Smooth muscle cell (in vitro differentiated cells): ENCODE data around the gene CCDC200. TPM values are rescaled to one million over a fixed set of nuclear protein-coding genes. Genes with fewer than 3 reads are reported as not detected.

Experiments used
- DNase-seq: peaks from one replicate; lab custom pipeline; 2025; ENCODE audit not compliant: unreplicated experiment; lab: John Stamatoyannopoulos, UW
- H2AFZ ChIP-seq: fragments of 200-600 bp; sonication (generic); 2 replicates; pipeline ENCODE4 v1.6.0; 2016; ENCODE audit warnings: antibody characterized with exemption, low read depth, mild to moderate bottlenecking
- H3F3A ChIP-seq: fragments of 200-600 bp; sonication (generic); 2 replicates; pipeline ENCODE4 v1.6.0; 2017; ENCODE audit warnings: antibody characterized with exemption, low read depth
- H3K27ac ChIP-seq: fragments of 200-600 bp; sonication (generic); 2 replicates; pipeline ENCODE4 v1.5.1; 2016; ENCODE audit warnings: low read depth, mild to moderate bottlenecking
- H3K27me3 ChIP-seq: fragments of 200-600 bp; sonication (generic); 2 replicates; pipeline ENCODE4 v1.6.1; 2016; ENCODE audit warnings: low read depth, mild to moderate bottlenecking
- H3K36me3 ChIP-seq: fragments of 200-600 bp; sonication (generic); 2 replicates; pipeline ENCODE4 v1.5.1; 2016; ENCODE audit warnings: low read depth
- H3K4me1 ChIP-seq: fragments of 200-600 bp; sonication (generic); 2 replicates; pipeline ENCODE4 v1.5.1; 2016; ENCODE audit warnings: low read depth
- H3K4me2 ChIP-seq: fragments of 200-600 bp; sonication (generic); 2 replicates; pipeline ENCODE4 v1.6.0; 2016; ENCODE audit warnings: mild to moderate bottlenecking
- H3K4me3 ChIP-seq: fragments of 200-600 bp; sonication (generic); 2 replicates; pipeline ENCODE4 v1.5.1; 2016; ENCODE audit warnings: mild to moderate bottlenecking
- H3K79me2 ChIP-seq: fragments of 200-600 bp; sonication (generic); 2 replicates; pipeline ENCODE4 v1.6.0; 2016; ENCODE audit warnings: low read depth, mild to moderate bottlenecking
- H3K9ac ChIP-seq: fragments of 200-600 bp; sonication (generic); 2 replicates; pipeline ENCODE4 v1.6.0; 2016; ENCODE audit warnings: low read depth
- H3K9me3 ChIP-seq: fragments of 200-600 bp; sonication (generic); replicated peaks from 2 replicates; pipeline ENCODE4 v1.5.1; 2016; ENCODE audit warnings: low read depth
- H4K20me1 ChIP-seq: fragments of 200-600 bp; sonication (generic); 2 replicates; pipeline ENCODE4 v1.6.0; 2016; ENCODE audit warnings: low read depth
- WGBS: methylation state at CpG from one replicate; pipeline ENCODE4 v1.1.7; 2016; ENCODE audit warnings: low lambda C conversion rate; 5-methylcytosine and 5-hydroxymethylcytosine counted together
- polyA plus RNA-seq: library from polyadenylated mRNA; unstranded; fragments of >200 nt; fragmentation: Nextera tagmentation; extraction: Ambion mirVana; gene quantifications from 2 replicates; pipeline ENCODE4 v1.2.1, GENCODE V29; 2016
- total RNA-seq: library from RNA; depleted of rRNA; stranded (reverse); fragments of >200 nt; gene quantifications from 2 replicates; pipeline ENCODE4 v1.2.3, GENCODE V29; 2014
- TF ChIP-seq, protein P1 (sequence below): fragments of 200-600 bp; sonication (generic); IDR thresholded peaks from 2 replicates; pipeline ENCODE4 v1.5.1; 2017; ENCODE audit warnings: borderline replicate concordance, mild to moderate bottlenecking, antibody characterized with exemption; ENCODE audit not compliant: insufficient read depth, poor library complexity, severe bottlenecking

CCDC200 gene
- total and polyA plus RNA-seq, 2 experiments from 2014 or later = 1.1 TPM; not detected in 1

DNA sequence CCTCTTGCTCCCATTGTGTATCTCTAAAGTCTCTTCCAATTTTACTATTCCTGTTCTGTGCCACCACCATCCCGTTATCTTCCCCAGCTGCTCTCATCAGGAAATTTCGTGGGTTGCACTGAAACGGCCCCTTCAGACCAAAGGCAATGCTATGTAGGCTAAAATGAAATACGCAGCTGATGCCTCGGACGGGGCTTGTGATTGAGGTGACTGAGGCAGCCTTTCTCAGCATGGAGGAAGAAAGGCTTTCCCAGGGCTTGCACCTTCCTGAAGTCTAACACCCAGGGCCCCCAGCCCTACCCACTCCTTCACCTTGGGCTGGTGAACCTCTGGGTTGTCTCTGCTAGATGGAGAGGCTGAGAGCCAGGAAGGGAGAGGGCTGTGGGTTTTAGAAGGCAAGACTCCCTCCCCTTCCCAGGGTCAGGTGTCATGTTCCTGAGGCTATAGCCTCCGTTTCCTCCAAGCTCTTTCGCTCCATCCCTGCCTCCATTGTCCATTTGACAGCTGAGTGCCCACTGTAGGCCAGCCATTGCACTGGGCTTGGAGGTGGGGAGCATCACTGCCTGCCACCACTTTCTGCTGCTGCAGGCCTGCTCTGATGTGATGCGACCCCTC, 7.8 kb downstream of the CCDC200 start:
- H3K4me2 ChIP-seq = no peak overlapping the region
- no peaks in the 10 kb centered on the region for H3K27me3 ChIP-seq
- no peaks in the 10 kb centered on the region for H3K4me1 ChIP-seq
- no peak overlapping the region for H3K27ac ChIP-seq
- H4K20me1 ChIP-seq = no peaks in the 10 kb centered on the region
- no peaks in the 10 kb centered on the region for H3K9me3 ChIP-seq
- no peak for DNase-seq
- H2AFZ ChIP-seq = no peak overlapping the region
- 92% methylated on average over 9 of the region's 9 CpGs for WGBS
- H3K4me3 ChIP-seq = no peak overlapping the region
- no peaks in the 10 kb centered on the region for H3K79me2 ChIP-seq
- H3K9ac ChIP-seq = no peak overlapping the region
- H3F3A ChIP-seq = no peaks in the 10 kb centered on the region
- TF ChIP-seq, protein P1, sequence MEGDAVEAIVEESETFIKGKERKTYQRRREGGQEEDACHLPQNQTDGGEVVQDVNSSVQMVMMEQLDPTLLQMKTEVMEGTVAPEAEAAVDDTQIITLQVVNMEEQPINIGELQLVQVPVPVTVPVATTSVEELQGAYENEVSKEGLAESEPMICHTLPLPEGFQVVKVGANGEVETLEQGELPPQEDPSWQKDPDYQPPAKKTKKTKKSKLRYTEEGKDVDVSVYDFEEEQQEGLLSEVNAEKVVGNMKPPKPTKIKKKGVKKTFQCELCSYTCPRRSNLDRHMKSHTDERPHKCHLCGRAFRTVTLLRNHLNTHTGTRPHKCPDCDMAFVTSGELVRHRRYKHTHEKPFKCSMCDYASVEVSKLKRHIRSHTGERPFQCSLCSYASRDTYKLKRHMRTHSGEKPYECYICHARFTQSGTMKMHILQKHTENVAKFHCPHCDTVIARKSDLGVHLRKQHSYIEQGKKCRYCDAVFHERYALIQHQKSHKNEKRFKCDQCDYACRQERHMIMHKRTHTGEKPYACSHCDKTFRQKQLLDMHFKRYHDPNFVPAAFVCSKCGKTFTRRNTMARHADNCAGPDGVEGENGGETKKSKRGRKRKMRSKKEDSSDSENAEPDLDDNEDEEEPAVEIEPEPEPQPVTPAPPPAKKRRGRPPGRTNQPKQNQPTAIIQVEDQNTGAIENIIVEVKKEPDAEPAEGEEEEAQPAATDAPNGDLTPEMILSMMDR = no peak
- no peaks in the 10 kb centered on the region for H3K36me3 ChIP-seq

DNA sequence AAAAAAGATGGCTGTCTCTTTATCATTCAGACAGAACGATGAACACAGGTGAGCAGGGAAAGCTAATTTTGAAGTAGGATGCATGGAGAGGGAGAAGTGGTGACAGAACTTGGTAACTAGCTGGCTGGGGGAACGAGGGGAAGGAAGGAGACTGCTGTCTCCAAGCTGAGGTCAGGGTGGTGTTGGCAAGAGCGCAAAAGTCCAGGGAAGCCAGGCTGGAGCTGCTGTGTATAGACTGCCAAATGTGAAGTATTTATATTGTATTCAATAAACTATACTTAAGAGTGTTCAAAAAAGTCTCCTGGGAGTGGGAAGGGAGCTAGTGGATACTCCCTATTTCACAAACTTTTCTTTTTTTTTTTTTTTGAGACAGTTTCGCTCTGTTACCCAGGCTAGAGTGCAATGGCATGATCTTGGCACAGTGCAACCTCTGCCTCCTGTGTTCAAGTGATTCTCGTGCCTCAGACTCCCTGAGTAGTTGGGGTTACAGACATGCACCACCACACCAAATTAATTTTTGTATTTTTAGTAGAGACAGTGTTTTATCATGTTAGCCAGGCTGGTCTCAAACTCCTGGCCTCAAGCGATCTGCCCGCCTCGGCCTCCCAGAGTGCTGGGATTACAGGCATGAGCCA, 8.6 kb downstream of the CCDC200 start:
- no peak overlapping the region for H3K27ac ChIP-seq
- DNase-seq = no peak
- H3K79me2 ChIP-seq = no peaks in the 10 kb centered on the region
- no peaks in the 10 kb centered on the region for H3K9me3 ChIP-seq
- no peak overlapping the region for H2AFZ ChIP-seq
- TF ChIP-seq, protein P1 = no peak
- no peaks in the 10 kb centered on the region for H4K20me1 ChIP-seq
- H3K4me1 ChIP-seq = no peaks in the 10 kb centered on the region
- no peak overlapping the region for H3K9ac ChIP-seq
- no peak overlapping the region for H3K4me2 ChIP-seq
- no peaks in the 10 kb centered on the region for H3K27me3 ChIP-seq
- no peaks in the 10 kb centered on the region for H3F3A ChIP-seq
- H3K4me3 ChIP-seq = no peak overlapping the region
- H3K36me3 ChIP-seq = no peaks in the 10 kb centered on the region
- WGBS = 93% methylated on average over 8 of the region's 8 CpGs

DNA sequence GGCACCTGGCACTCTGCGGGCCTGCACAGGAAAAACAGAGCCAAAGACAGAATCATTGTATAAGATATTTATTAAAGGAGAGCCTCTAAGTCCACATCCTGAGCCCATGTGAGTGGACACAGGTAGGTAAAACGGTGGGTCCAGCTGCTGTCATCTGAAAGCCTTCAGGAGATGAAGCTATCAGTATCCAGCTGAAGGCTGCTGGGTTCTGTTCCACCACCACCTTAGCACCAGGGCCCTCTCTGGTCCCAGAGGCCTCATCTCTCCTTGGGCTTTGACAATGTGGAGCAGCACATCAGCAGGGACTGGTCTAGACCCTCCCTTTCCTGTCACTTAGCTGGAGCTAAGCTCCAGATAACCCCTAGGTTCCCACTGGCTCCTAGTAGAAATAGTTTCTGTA, 9.4 kb downstream of the CCDC200 start:
- no peak overlapping the region for H3K4me2 ChIP-seq
- H3K27me3 ChIP-seq = no peaks in the 10 kb centered on the region
- H3F3A ChIP-seq = no peaks in the 10 kb centered on the region
- no peak overlapping the region for H3K9ac ChIP-seq
- H3K27ac ChIP-seq = no peak overlapping the region
- TF ChIP-seq, protein P1 = no peak
- H3K9me3 ChIP-seq = no peaks in the 10 kb centered on the region
- no peak overlapping the region for H3K4me3 ChIP-seq
- no peaks in the 10 kb centered on the region for H4K20me1 ChIP-seq
- H2AFZ ChIP-seq = no peak overlapping the region
- 100% methylated on average over 2 of the region's 2 CpGs for WGBS
- no peaks in the 10 kb centered on the region for H3K79me2 ChIP-seq
- H3K36me3 ChIP-seq = no peaks in the 10 kb centered on the region
- DNase-seq = no peak
- no peaks in the 10 kb centered on the region for H3K4me1 ChIP-seq
